COLO668 (cell line): ENCODE results near the gene SSX2IP.
"Not testable (repeated sequence)": the region's sequence is repeated elsewhere in the genome, so short reads cannot be mapped to it uniquely, and the experiment has no call there.

Source experiments
- DNase-seq: peaks from one replicate; lab custom pipeline; 2025; ENCODE audit not compliant: unreplicated experiment; lab: John Stamatoyannopoulos, UW

Gene SSX2IP

GRCh38 chr1:84620720-84621313 is 69.4 kb downstream of the SSX2IP start:
- DNase-seq, result peak; percentile 93

DNA sequence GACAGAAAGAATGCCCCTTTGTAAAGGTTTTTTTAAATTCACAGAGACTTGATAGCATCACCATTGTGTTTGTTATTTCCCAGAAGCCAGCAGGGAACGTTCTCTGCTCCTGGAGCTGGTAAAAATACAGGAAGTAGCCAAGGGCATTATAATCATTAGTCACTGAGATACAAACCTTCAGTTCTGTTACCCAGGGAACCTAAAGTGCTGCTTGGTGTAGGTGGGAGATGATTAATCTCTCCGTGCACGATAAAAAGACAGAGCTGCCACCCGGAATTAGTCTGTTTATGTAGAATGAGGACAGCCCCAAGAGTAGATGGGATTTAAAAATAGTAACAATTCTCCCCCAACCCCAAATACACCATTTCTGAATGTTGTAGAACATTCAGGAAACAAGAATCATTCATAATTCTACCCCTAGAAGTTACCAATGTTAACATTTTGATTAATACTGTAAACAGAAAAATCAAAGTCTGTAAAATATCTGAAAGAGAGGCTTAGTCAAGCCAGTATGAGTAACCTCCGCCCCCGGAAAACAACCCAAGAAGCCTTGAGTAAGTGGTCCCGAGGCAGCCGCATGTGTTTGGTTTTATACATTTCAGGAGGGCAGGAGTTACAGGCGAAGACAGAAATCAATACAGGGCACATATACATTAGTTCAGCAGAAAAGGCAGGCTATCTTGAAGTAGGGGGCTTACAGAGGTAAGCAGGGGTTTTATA is 70.7 kb downstream of the SSX2IP start:
- no peak for DNase-seq

GRCh38 chr1:84617349-84617748 is 72.9 kb downstream of the SSX2IP start:
- DNase-seq, result no peak

DNA sequence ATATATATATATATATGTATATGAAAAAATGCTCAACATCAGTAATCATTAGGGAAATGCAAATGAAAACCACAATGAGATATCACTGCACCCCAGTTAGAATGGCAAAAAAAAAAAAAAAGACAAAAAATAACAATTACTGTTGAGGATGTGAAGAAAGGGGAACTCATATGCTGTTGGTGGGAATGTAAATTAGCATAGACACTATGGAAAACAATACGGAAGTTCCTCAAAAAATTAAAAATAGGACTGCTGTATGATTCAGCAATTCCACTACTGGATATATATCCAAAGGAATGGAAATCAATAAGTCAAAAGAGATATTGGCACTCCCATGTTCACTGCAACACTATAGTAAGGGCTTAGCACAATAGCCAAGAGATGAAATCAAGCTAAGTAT is 74.5 kb downstream of the SSX2IP start:
- DNase-seq, result no peak

GRCh38 chr1:84613887-84614286 is 76.4 kb downstream of the SSX2IP start:
- DNase-seq, result no peak

- no peak for DNase-seq
Observed at GRCh38 chr1:84613026-84613425, 77.2 kb downstream of the SSX2IP start.

DNA sequence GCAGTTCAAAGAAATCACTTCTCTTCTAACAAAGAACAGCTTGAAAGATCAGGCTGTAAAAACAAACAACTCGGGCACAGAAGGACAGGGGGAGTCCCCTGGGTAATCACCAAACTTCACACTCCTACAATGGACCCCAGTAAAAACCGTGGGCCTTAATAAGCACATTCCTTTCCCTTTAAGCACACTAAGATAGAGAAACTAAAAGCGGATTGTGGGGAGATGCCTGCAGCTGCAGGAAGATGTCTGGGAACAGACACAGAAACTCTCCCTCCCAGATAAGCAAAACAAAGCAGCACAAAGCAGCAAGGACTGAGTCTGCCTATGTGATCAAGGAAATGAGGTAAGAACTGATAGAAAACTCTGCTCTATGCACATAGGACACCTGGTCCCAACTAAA is 78.5 kb downstream of the SSX2IP start:
- no peak for DNase-seq

DNA sequence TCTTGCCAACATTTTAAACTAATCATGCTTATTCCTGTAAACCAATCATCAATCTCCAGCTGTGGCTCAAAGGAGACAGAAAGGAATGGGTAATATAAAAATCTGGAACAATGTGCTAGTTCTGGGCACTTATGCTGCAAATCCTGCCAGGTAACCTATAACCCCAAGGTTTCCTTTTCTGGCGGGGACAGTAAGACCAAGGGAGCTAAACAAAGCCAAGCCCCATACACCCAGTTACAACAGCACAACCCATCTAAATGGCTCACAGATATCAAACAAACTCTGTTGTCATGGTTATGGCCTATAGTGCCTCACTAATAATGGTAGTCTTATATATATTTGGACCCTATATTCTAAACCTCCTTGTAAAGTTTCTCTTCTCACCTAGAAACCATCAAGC is 79.2 kb downstream of the SSX2IP start:
- no peak for DNase-seq

DNA sequence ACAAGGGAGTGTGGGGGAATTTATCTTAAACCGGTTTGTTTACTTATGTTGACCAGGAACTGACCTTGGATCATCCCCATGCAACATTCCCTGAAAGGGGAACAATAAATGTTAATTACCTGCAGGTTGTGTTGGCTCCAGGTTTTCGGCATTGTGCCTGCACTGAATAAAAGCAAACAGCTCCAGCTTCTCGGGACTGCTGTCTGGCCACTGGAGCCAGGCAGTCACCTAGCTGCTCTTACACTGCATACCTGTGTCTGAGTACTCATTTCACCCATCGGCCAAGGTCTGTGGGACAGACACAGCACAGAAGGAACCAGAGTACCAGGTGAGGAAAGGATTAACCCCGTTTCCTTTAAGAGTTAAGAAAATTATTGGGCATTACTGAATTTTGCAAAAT is 83.3 kb downstream of the SSX2IP start:
- DNase-seq, result no peak

DNA sequence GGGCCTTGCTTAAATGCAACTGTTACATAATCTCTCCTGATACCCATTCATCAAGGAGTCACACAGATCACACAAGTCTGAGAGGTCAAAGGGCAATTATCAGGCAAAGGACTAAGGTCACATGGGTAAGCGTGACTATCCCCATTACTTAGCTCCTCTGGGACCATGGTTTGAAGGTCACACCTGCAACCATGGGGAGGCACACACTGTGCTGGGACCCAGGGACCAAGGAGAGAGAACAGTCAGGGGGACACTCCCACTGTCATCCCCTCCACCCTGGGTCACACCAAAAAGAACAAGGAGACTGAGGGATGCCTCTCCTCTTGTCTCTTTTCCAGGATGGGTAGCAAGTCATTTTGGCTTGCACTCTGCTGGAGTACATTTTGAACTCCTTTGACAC is 85.1 kb downstream of the SSX2IP start:
- no peak for DNase-seq

DNA sequence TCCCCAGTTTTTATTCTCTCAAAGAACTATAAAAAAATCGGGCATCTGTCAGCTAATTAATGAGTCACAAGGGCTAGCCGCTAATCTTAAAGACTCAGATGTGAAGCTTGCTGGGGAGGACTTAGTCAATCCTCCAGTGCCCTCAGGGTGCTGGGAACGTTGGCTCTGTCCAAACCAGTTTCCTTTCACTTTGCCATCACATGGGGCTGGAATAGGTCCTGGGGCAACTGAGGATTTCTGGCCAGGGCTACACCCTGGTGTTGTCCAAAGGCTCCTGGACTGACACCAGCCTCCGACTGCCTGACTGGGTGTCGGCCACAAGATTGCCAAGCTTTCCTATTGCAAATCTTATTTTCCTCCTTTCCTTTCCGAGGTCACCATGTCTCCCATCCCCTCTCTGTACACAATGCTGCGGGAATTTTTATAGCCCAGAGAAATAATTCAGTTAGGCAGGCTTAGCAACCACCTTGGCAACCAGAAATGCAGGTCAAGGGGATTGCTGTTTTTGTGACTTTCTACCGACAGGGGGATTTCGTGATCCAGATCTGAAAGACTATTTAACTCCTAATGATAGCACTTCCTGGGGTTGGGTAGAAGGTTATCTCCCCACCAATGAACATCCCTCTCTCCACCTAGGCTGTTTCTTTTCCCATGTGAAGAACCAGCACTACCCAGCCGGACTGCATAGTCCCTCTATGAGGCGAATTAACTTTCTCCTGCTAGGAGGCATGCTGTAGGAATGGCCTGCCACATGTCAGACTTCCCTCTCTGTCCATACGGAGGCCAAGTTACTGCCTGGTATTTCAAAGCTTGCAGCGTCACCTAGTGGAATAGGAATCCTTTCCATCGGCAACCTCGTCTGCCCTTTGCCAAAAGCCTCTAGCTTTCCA is 86.1 kb downstream of the SSX2IP start:
- no peak for DNase-seq

DNA sequence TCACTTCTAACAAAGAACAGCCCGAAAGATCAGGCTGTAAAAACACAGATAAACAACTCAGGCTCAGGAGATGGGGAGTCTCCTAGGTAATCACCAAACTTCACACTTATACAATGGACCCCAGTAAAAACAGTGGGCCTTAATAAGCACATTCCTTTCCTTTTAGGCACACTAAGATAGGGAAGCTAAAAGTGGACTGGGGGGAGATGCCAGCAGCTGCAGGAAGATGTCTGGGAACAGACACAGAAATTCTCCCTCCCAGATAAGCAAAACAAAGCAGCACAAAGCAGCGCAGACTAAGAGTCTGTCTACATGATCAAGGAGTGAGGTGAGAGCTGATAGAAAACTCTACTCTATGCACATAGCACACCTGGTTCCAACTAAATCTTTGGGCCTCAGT is 87.0 kb downstream of the SSX2IP start:
- no peak for DNase-seq

GRCh38 chr1:84600796-84601195 is 89.5 kb downstream of the SSX2IP start:
- DNase-seq, result no peak

GRCh38 chr1:84598846-84599741 is 91.2 kb downstream of the SSX2IP start:
- DNase-seq, result no peak

DNA sequence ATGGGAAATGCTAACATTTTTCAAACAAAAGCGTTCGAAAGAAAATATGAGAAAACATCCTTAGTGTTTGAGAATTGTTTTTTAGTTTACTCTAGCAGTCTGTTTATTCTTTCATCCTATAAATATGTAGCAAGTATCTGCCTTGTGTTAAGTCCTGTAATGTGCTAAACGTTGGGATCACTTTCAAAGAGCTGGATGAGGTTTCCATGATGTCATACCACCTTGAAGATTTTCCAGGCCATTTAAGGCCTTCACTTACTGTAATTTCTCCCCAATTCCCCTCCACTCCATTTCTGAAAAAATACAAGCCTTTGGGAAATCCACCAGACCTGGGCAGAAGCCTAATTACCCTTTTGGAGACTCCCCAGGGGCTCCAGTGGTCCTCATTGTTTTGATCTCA is 91.8 kb downstream of the SSX2IP start:
- DNase-seq, result no peak

DNA sequence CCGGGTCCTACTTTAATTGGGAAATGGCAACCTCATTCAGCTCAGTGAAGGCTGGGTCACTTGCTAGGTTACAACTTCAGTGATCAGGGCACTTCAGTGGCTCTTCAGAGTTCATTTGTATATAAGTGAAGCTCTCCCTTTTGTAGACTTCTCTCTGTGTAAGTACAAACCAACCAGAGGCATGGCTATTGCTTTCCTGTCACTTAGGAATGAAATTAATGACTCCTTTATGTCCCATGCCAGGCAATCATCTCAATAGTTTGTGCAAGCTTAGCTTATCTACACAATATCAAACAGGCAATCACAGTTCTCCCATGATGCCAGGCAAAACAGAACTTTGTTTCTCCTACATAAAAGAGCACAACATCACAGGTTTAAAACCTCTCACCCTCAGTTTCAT is 93.2 kb downstream of the SSX2IP start:
- DNase-seq, result no peak

DNA sequence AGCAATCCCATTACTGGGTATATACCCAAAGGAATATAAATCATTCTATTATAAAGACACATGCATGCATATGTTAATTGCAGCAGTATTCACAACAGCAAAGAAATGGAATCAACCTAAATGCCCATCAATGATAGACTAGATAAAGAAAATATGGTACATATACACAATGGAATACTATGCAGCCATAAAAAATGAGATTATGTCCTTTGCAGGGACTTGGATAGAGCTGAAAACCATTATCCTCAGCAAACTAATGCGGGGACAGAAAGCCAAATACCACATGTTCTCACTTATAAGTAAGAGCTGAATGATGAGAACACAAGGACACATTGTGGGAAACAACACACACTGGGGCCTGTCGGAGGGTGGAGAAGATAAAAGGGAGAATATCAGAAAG is 95.3 kb downstream of the SSX2IP start:
- DNase-seq, result not testable (repeated sequence)
